Measurements from ENCODE around the gene ADRA2B. TPM values are rescaled to one million over a fixed set of nuclear protein-coding genes. Genes with fewer than 3 reads are reported as not detected.

ADRA2B gene
- total and polyA plus RNA-seq, 2 donors (not counting 3 experiments of a cell fraction or from before 2014, with no cell fraction given), result not detected

- CTCF ChIA-PET, result no interaction called here
- POLR2A ChIA-PET, result no interaction called here
- no peak overlapping the region for H3K4me3 ChIP-seq (replicated peaks in 1 of 3; ENCODE audit: insufficient read depth in 1 of 3, low read depth in 1 of 3, low read length in 3 of 3)
- H3K4me2 ChIP-seq (ENCODE audit: insufficient read depth, low read length), result no peak overlapping the region
- no peaks in the 10 kb centered on the region for H3K9me3 ChIP-seq (replicated peaks; ENCODE audit: control insufficient read depth, insufficient read depth, low read length)
- dilution Hi-C loops (cut with MboI; ENCODE audit: extremely low pct_ligation_motif_present, low sequenced_read_pairs), result no loop called here
- H3K27me3 ChIP-seq (ENCODE audit: control insufficient read depth in 2 of 2, insufficient read depth in 2 of 2, low read length in 2 of 2), result peaks cover 1 to 2% of the 10 kb centered on the region in 2 experiments
- H3K9ac ChIP-seq (replicated peaks; ENCODE audit: extremely low read depth, insufficient read depth, low read length), result no peak overlapping the region
- no peak for DNase-seq (ENCODE audit: low read depth, low spot score)
- no peak for TF ChIP-seq POLR2AphosphoS5 (IDR thresholded peaks at IDR 0.05; ENCODE audit: insufficient read depth, low read depth, low read length)
- no peak for TF ChIP-seq FOS (IDR thresholded peaks at IDR 0.05; ENCODE audit: borderline replicate concordance, insufficient read depth, low read length)
- TF ChIP-seq GATA2 (IDR thresholded peaks at IDR 0.05; ENCODE audit: insufficient read depth, insufficient read length, low read depth, low read length), result no peak
- no peak for TF ChIP-seq MAX (IDR thresholded peaks at IDR 0.05; ENCODE audit: insufficient read depth, insufficient read length)
- no peak for TF ChIP-seq JUN (IDR thresholded peaks at IDR 0.05; ENCODE audit: borderline replicate concordance, insufficient read depth, insufficient read length, low read depth)
- TF ChIP-seq, protein P1, sequence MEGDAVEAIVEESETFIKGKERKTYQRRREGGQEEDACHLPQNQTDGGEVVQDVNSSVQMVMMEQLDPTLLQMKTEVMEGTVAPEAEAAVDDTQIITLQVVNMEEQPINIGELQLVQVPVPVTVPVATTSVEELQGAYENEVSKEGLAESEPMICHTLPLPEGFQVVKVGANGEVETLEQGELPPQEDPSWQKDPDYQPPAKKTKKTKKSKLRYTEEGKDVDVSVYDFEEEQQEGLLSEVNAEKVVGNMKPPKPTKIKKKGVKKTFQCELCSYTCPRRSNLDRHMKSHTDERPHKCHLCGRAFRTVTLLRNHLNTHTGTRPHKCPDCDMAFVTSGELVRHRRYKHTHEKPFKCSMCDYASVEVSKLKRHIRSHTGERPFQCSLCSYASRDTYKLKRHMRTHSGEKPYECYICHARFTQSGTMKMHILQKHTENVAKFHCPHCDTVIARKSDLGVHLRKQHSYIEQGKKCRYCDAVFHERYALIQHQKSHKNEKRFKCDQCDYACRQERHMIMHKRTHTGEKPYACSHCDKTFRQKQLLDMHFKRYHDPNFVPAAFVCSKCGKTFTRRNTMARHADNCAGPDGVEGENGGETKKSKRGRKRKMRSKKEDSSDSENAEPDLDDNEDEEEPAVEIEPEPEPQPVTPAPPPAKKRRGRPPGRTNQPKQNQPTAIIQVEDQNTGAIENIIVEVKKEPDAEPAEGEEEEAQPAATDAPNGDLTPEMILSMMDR (IDR thresholded peaks at IDR 0.05; ENCODE audit: extremely low read depth in 1 of 2, insufficient read depth in 1 of 2, low read depth in 1 of 2, low read length in 2 of 2), result no peak
- no peak for TF ChIP-seq POLR2A (IDR thresholded peaks at IDR 0.05; ENCODE audit: low read depth, low read length)
- no peak for TF ChIP-seq MYC (IDR thresholded peaks at IDR 0.05; ENCODE audit: low read depth, low read length)
- TF ChIP-seq EZH2 (IDR thresholded peaks at IDR 0.05; ENCODE audit: borderline replicate concordance, low read depth, low read length, severe bottlenecking), result no peak
- intact Hi-C loops (cut with micrococcal nuclease), result no loop called here
- no peak overlapping the region for H2AFZ ChIP-seq (ENCODE audit: low read depth, low read length)
- FAIRE-seq, result no peak
- H3K4me1 ChIP-seq (ENCODE audit: control insufficient read depth, extremely low read depth, insufficient read depth, low read length), result no peaks in the 10 kb centered on the region
- H3K27ac ChIP-seq (ENCODE audit: insufficient read depth, low read depth, low read length), result no peak overlapping the region
- H3K9me1 ChIP-seq (replicated peaks; ENCODE audit: control insufficient read depth, extremely low read depth, insufficient read depth, low read length), result no peaks in the 10 kb centered on the region
- H3K79me2 ChIP-seq (ENCODE audit: control insufficient read depth, insufficient read depth, low read length), result no peaks in the 10 kb centered on the region
- BruUV-seq (replicated peaks), result no TSS peak
- H4K20me1 ChIP-seq (replicated peaks; ENCODE audit: control insufficient read depth, extremely low read depth, insufficient read depth, low read length), result no peaks in the 10 kb centered on the region
- no peaks in the 10 kb centered on the region for H3K36me3 ChIP-seq (ENCODE audit: control insufficient read depth in 2 of 2, extremely low read depth in 1 of 2, insufficient read depth in 2 of 2, low read length in 2 of 2)
These were observed 6.9 kb upstream of the ADRA2B start for GRCh38 chr2:96123290-96123689.

Data from endothelial cell of umbilical vein (primary cell).